ENCODE results near the gene BAHCC1. TPM values are rescaled to one million over a fixed set of nuclear protein-coding genes. Genes with fewer than 3 reads are reported as not detected.

BAHCC1 gene
- total RNA-seq, 1 donor from 2014 or later = 10.7 TPM

GRCh38 chr17:81374890-81375289 lies 20.4 kb upstream of the BAHCC1 start:
- Mint-ChIP-seq H3K36me3 (ENCODE audit: low read depth, unreplicated experiment) (no peaks in the 10 kb centered on the region), H3K4me1 (ENCODE audit: unreplicated experiment) (peaks cover 11% of the 10 kb centered on the region), H3K4me3 (ENCODE audit: unreplicated experiment) (no peak overlapping the region), H3K27me3 (ENCODE audit: unreplicated experiment) (peaks cover 3% of the 10 kb centered on the region), H3K9me3 (ENCODE audit: unreplicated experiment) (no peaks in the 10 kb centered on the region), H3K27ac (ENCODE audit: unreplicated experiment) (no peak overlapping the region)
- DNase-seq (ENCODE audit: low spot score) = no peak
- TF ChIP-seq CTCF (IDR thresholded peaks at IDR 0.05; ENCODE audit: unreplicated experiment) = no peak

DNA sequence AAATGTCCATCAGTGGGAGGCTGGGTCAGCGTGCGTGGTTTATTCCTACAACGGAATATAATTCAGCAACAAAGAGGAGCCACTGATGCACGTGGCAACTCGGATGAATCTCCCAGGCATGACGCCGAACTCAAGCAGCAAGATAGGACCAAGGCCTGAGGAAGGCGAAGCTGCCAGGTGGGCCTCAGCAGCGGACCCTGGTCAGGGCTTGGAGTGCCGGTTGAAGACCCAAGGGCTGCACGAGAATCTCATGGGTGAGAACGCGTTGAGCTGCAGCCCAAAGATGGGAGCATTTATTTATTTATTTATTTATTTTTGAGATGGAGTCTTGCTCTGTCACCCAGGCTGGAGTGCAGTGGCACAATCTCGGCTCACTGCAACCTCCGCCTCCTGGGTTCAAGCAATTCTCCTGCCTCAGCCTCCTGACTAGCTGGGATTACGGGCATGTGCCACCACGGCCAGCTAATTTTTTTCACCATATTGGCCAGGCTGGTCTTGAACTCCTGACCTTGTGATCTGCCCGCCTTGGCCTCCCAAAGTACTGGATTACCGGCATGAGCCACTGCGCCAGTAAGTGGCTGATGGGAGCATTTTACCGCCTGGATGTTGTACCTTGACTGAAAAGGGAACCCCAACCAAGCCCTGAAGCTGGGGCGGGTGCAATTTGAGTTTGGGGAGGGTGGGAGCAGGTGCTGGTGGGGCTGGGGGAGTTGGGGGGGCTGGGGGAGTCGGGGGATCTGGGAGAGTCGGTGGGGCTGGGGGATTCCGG lies 18.1 kb upstream of the BAHCC1 start:
- H3K9me3 Mint-ChIP-seq (ENCODE audit: unreplicated experiment) = no peaks in the 10 kb centered on the region
- peaks cover 11% of the 10 kb centered on the region for H3K4me1 Mint-ChIP-seq (ENCODE audit: unreplicated experiment)
- DNase-seq (ENCODE audit: low spot score) = no peak
- peaks cover 3% of the 10 kb centered on the region for H3K27me3 Mint-ChIP-seq (ENCODE audit: unreplicated experiment)
- TF ChIP-seq CTCF (IDR thresholded peaks at IDR 0.05; ENCODE audit: unreplicated experiment) = no peak
- H3K27ac Mint-ChIP-seq (ENCODE audit: unreplicated experiment) = no peak overlapping the region
- H3K4me3 Mint-ChIP-seq (ENCODE audit: unreplicated experiment) = no peak overlapping the region
- no peaks in the 10 kb centered on the region for H3K36me3 Mint-ChIP-seq (ENCODE audit: low read depth, unreplicated experiment)

- H3K36me3 Mint-ChIP-seq (ENCODE audit: low read depth, unreplicated experiment) = no peaks in the 10 kb centered on the region
- no peak overlapping the region for H3K27ac Mint-ChIP-seq (ENCODE audit: unreplicated experiment)
- H3K9me3 Mint-ChIP-seq (ENCODE audit: unreplicated experiment) = no peaks in the 10 kb centered on the region
- no peak for DNase-seq (ENCODE audit: low spot score)
- TF ChIP-seq CTCF (IDR thresholded peaks at IDR 0.05; ENCODE audit: unreplicated experiment) = no peak
- H3K4me3 Mint-ChIP-seq (ENCODE audit: unreplicated experiment) = no peak overlapping the region
- H3K27me3 Mint-ChIP-seq (ENCODE audit: unreplicated experiment) = peaks cover 4% of the 10 kb centered on the region
- no peaks in the 10 kb centered on the region for H3K4me1 Mint-ChIP-seq (ENCODE audit: unreplicated experiment)
Observed at GRCh38 chr17:81378941-81379511, 16.2 kb upstream of the BAHCC1 start.

GRCh38 chr17:81379523-81379942 lies 15.7 kb upstream of the BAHCC1 start:
- TF ChIP-seq CTCF (IDR thresholded peaks at IDR 0.05; ENCODE audit: unreplicated experiment) = no peak
- Mint-ChIP-seq H3K36me3 (ENCODE audit: low read depth, unreplicated experiment) (no peaks in the 10 kb centered on the region), H3K4me1 (ENCODE audit: unreplicated experiment) (no peaks in the 10 kb centered on the region), H3K4me3 (ENCODE audit: unreplicated experiment) (no peak overlapping the region), H3K27ac (ENCODE audit: unreplicated experiment) (no peak overlapping the region), H3K27me3 (ENCODE audit: unreplicated experiment) (peaks cover 6% of the 10 kb centered on the region), H3K9me3 (ENCODE audit: unreplicated experiment) (no peaks in the 10 kb centered on the region)
- DNase-seq (ENCODE audit: low spot score) = no peak

GRCh38 chr17:81380131-81380530 lies 15.1 kb upstream of the BAHCC1 start:
- Mint-ChIP-seq H3K9me3 (ENCODE audit: unreplicated experiment) (no peaks in the 10 kb centered on the region), H3K27ac (ENCODE audit: unreplicated experiment) (no peak overlapping the region), H3K36me3 (ENCODE audit: low read depth, unreplicated experiment) (peaks cover 3% of the 10 kb centered on the region), H3K4me3 (ENCODE audit: unreplicated experiment) (no peak overlapping the region), H3K27me3 (ENCODE audit: unreplicated experiment) (peaks cover 9% of the 10 kb centered on the region), H3K4me1 (ENCODE audit: unreplicated experiment) (no peaks in the 10 kb centered on the region)
- DNase-seq (ENCODE audit: low spot score) = no peak
- TF ChIP-seq CTCF (IDR thresholded peaks at IDR 0.05; ENCODE audit: unreplicated experiment) = no peak

Measured in endothelial cell (in vitro differentiated cells).